IMR-90 (cell line): Measurements from ENCODE around the gene SRRM3. TPM values are rescaled to one million over a fixed set of nuclear protein-coding genes. Genes with fewer than 3 reads are reported as not detected.
A peak's percentile ranks its signal among the peaks of the same experiment; 100 is the strongest.
"Not testable (repeated sequence)": the region's sequence is repeated elsewhere in the genome, so short reads cannot be mapped to it uniquely, and the experiment has no call there.

ENCODE experiments used
- ATAC-seq: fragments of 200-7000 bp; cut with Tn5 transposase; 2 replicates; pipeline ENCODE4 v1.9.1; 2020; ENCODE audit warnings: low read depth, mild to moderate bottlenecking, moderate library complexity
- BruUV-seq: library from RNA; stranded (reverse); fragments of 400-500 nt; replicated peaks from 2 replicates; lab custom pipeline; 2021; lab: Mats Ljungman, UMichigan
- CTCF ChIA-PET: fragments of 300-600 bp; formaldehyde crosslinking; extraction: SDS; loops from one replicate; lab custom pipeline; 2021; ENCODE audit warnings: antibody characterized with exemption; lab: Yijun Ruan, JAX
- POLR2A ChIA-PET: fragments of 300-600 bp; sonication (Branson Sonifier 250); formaldehyde crosslinking; loops from one replicate; lab custom pipeline; 2022; ENCODE audit warnings: antibody characterized with exemption; ENCODE audit not compliant: unreplicated experiment; lab: Charles Lee
- DNase-seq: peaks from one replicate; pipeline ENCODE4 v3.0.0; 2013
- H2AFZ ChIP-seq: replicated peaks from 2 replicates; pipeline ENCODE3; 2013; ENCODE audit warnings: low read length, mild to moderate bottlenecking; ENCODE audit not compliant: poor library complexity
- H2AK5ac ChIP-seq: 2 replicates; pipeline ENCODE4 v1.6.1; 2013; ENCODE audit warnings: low read depth, low read length, inconsistent platforms
- H2AK9ac ChIP-seq: replicated peaks from 2 replicates; pipeline ENCODE3; 2013; ENCODE audit warnings: mild to moderate bottlenecking, low read depth, low read length, moderate library complexity; ENCODE audit not compliant: poor library complexity
- H2BK120ac ChIP-seq: 2 replicates; pipeline ENCODE4 v1.6.1; 2013; ENCODE audit warnings: low read depth, low read length, inconsistent platforms
- H2BK15ac ChIP-seq: 3 replicates; pipeline ENCODE4 v1.6.1; 2013; ENCODE audit warnings: low read depth, low read length, inconsistent platforms
- H2BK20ac ChIP-seq: 2 replicates; pipeline ENCODE4 v1.6.1; 2013; ENCODE audit warnings: low read depth, mild to moderate bottlenecking, inconsistent platforms, low read length, moderate library complexity
- H2BK5ac ChIP-seq: 2 replicates; pipeline ENCODE4 v1.6.1; 2013; ENCODE audit warnings: mild to moderate bottlenecking, low read depth, low read length, inconsistent platforms; ENCODE audit not compliant: poor library complexity, severe bottlenecking
- H3K14ac ChIP-seq: replicated peaks from 2 replicates; pipeline ENCODE4 v1.6.1; 2013; ENCODE audit warnings: low read depth, low read length, inconsistent platforms
- H3K18ac ChIP-seq: 2 replicates; pipeline ENCODE4 v1.6.1; 2013; ENCODE audit warnings: low read depth, low read length, control low read depth
- H3K23ac ChIP-seq: 2 replicates; pipeline ENCODE4 v1.6.1; 2013; ENCODE audit warnings: low read depth, low read length, inconsistent platforms
- H3K27ac ChIP-seq: 2 replicates; pipeline ENCODE4 v1.5.1; 2013; ENCODE audit warnings: mild to moderate bottlenecking, control low read depth, low read length; ENCODE audit not compliant: insufficient read depth
- H3K27me3 ChIP-seq: 2 replicates; pipeline ENCODE4 v1.6.1; 2013; ENCODE audit warnings: low read length; ENCODE audit not compliant: control insufficient read depth, insufficient read depth
- H3K36me3 ChIP-seq: 2 replicates; pipeline ENCODE4 v1.6.1; 2013; ENCODE audit warnings: low read length, mixed read lengths; ENCODE audit not compliant: control insufficient read depth, insufficient read depth
- H3K4ac ChIP-seq: 2 replicates; pipeline ENCODE4 v1.6.1; 2013; ENCODE audit warnings: low read depth, low read length, inconsistent platforms
- H3K4me1 ChIP-seq: 2 replicates; pipeline ENCODE4 v1.6.1; 2013; ENCODE audit warnings: low read length, mixed read lengths; ENCODE audit not compliant: control insufficient read depth, insufficient read depth
- H3K4me2 ChIP-seq: 2 replicates; pipeline ENCODE4 v1.6.1; 2013; ENCODE audit warnings: low read depth, mild to moderate bottlenecking, control low read depth, low read length, moderate library complexity
- H3K4me3 ChIP-seq: 2 replicates; pipeline ENCODE4 v1.5.1; 2013; ENCODE audit warnings: low read depth, mild to moderate bottlenecking, control low read depth, low read length, moderate library complexity; ENCODE audit not compliant: insufficient read depth
- H3K56ac ChIP-seq: 2 replicates; pipeline ENCODE4 v1.6.1; 2013; ENCODE audit warnings: low read length, inconsistent platforms; ENCODE audit not compliant: insufficient read depth; ENCODE audit errors: extremely low read depth
- H3K79me1 ChIP-seq, 2 experiments: 2 replicates each; pipeline ENCODE4 v1.6.1; 2013; ENCODE audit warnings: low read length in 2 of 2, inconsistent platforms in 1 of 2, low read depth in 1 of 2
- H3K9ac ChIP-seq: 2 replicates; pipeline ENCODE4 v1.6.1; 2013; ENCODE audit warnings: low read depth, low read length, control low read depth
- H3K9me1 ChIP-seq: 2 replicates; pipeline ENCODE4 v1.6.1; 2013; ENCODE audit warnings: low read length, inconsistent platforms; ENCODE audit not compliant: insufficient read depth
- H3K9me3 ChIP-seq: 2 replicates; pipeline ENCODE4 v1.6.1; 2013; ENCODE audit warnings: low read length; ENCODE audit not compliant: control insufficient read depth, insufficient read depth
- H4K20me1 ChIP-seq: 2 replicates; pipeline ENCODE4 v1.6.1; 2013; ENCODE audit warnings: low read length, inconsistent platforms; ENCODE audit not compliant: insufficient read depth
- H4K5ac ChIP-seq: 2 replicates; pipeline ENCODE4 v1.6.1; 2013; ENCODE audit warnings: mild to moderate bottlenecking, low read depth, low read length, control low read depth
- H4K8ac ChIP-seq, 2 experiments: 2 replicates each; pipeline ENCODE4 v1.6.1; 2013; ENCODE audit warnings: low read depth in 2 of 2, low read length in 2 of 2, control low read depth in 1 of 2, inconsistent platforms in 1 of 2
- H4K91ac ChIP-seq: 2 replicates; pipeline ENCODE4 v1.6.1; 2013; ENCODE audit warnings: low read depth, low read length, inconsistent platforms; ENCODE audit not compliant: insufficient read depth
- WGBS, 2 experiments: methylation state at CpG; one replicate each; pipeline versions ENCODE4 v1.1.5 to v1.1.7; 2013; ENCODE audit warnings: missing lambda C conversion rate in 2 of 2; ENCODE audit not compliant: insufficient read length in 1 of 2; ENCODE audit errors: extremely low coverage in 2 of 2; 5-methylcytosine and 5-hydroxymethylcytosine counted together
- dilution Hi-C: fragments of 300-500 bp; cut with HindIII; formaldehyde crosslinking; loops from one replicate; pipeline ENCODE4 v1.14.3; 2018; ENCODE audit warnings: low sequenced_read_pairs; ENCODE audit not compliant: unreplicated experiment
- in situ Hi-C: fragments of 300-500 bp; cut with MboI; formaldehyde crosslinking; loops from 3 replicates; pipeline ENCODE4 v1.14.3; 2019; ENCODE audit warnings: low sequenced_read_pairs, inconsistent platforms, mixed read lengths
- intact Hi-C: fragments of 100-400 bp; cut with micrococcal nuclease; formaldehyde crosslinking; loops from 2 replicates; pipeline ENCODE4 v1.10.0; 2022
- polyA plus RNA-seq, 3 experiments: library from polyadenylated mRNA; depleted of rRNA; stranded (reverse); fragments of >200 nt; gene quantifications; 2 replicates each; pipeline ENCODE4 v1.2.3, GENCODE V29; 2012; ENCODE audit warnings: low replicate concordance in 1 of 3
- total RNA-seq: library from RNA; depleted of rRNA; stranded (reverse); fragments of >200 nt; gene quantifications from 2 replicates; pipeline ENCODE4 v1.2.3, GENCODE V29; 2012

SRRM3 gene
- total and polyA plus RNA-seq, 2 of the 4 experiments (the other 2 are of a cell fraction) = 0.18 to 2.5 TPM

DNA sequence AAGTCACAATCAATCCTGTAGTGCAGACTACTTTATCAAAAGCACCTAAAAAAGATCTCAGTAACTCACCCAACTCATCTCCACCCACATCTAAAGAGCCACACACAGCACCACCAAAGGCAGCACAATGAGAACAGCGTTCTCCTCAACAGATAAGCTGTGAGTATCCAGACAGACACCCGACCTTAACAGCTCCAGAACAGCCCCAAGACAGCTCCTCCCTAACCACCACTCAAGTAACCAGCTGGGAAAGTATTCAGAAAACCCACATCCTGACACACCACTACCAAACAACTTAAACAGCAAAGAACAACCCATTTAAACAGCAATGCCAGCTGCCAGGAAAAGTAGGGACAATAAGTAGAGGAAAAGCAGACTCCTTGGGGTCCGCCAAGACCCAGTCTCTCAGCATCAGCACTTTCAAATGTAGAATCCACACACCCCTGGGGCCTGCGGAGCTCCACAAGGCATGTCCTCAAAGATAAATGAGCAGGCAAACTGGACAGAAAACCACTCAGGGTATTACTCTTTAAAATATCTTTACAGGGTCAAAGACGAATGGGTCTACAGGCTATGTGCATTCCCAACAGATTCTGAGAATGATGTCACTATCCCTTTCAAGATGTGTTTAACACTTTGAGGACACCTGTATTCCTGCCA is 48.0 kb upstream of the SRRM3 start:
- H4K20me1 ChIP-seq, H3K14ac ChIP-seq, H3K27ac ChIP-seq, H3K4ac ChIP-seq, ATAC-seq, H3K27me3 ChIP-seq, H3K4me1 ChIP-seq, POLR2A ChIA-PET, H3K4me3 ChIP-seq, intact Hi-C loops, H2AFZ ChIP-seq, H3K23ac ChIP-seq, H3K9me3 ChIP-seq, H4K8ac ChIP-seq, dilution Hi-C loops, H2AK9ac ChIP-seq, BruUV-seq, CTCF ChIA-PET, H2BK120ac ChIP-seq, H3K36me3 ChIP-seq, H4K91ac ChIP-seq, H3K56ac ChIP-seq, H3K4me2 ChIP-seq, in situ Hi-C loops, H2BK15ac ChIP-seq, H3K18ac ChIP-seq, H2BK5ac ChIP-seq, H2AK5ac ChIP-seq, H3K9me1 ChIP-seq, H3K9ac ChIP-seq, H4K5ac ChIP-seq, H3K79me1 ChIP-seq, H2BK20ac ChIP-seq: not testable (repeated sequence)
- 44% methylated on average over 4 of the region's 5 CpGs; no CpG with 5 or more reads in 1 of the 2 experiments for WGBS, 2 experiments
- peak; percentile 36 for DNase-seq
